GM15510 (cell line): ENCODE data around the gene PDZRN3.

ENCODE experiments used
- POLR2A ChIP-seq: IDR thresholded peaks from 3 replicates; pipeline ENCODE4 v1.6.1; 2011; ENCODE audit warnings: borderline replicate concordance; ENCODE audit not compliant: insufficient read length; ENCODE audit errors: extremely low read depth

PDZRN3 gene

DNA sequence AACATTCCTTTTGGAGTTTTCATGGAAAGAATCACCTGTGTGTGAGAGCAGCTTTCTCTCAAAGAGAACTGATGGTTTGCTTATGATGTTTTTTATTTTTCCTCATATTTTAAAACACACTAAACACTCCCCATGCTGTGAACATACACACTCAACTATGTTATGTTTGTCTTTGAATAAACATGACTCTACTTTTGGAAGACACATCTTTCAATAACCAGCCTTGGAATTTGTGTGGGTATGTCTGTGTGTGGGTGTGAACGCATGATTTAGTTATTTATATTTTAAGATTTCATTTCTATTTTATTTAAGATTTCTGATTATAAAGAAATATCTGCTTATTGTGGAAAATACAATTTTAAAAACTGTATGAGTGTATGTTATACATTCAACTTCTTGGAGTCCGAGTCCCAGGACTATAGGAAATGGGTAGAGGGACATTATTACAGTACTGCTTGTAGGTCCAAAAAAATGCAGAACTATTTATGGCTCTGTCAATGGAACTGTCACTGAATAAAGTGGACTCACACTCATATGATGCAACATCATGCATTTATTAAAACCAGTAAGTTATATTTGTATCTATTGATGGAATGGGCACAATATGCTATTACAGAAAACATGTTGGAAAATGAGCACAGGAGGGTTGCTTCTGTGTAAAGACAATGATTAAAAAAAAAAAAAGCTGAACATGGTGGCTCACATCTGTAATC lies 43.5 kb downstream of the PDZRN3 start:
- no peak for TF ChIP-seq POLR2A

DNA sequence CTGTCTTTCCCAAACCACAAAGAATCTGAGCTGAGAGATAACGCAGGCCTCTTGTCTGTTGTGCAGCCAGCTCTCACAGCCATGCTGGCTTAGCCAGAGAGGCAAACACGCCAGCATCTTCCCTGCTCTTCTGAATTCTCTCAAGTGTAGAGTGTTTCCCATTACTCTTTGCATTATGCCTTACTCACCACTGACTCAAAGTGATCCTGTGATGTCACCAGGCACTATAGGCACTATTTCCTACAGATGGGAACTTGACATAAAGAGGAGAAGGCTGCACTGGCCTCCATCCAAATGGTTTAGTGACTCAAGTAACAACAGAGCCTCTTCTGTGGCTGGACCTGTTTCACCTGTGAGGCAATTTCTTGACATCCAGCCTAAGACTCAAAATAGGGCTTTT lies 44.4 kb downstream of the PDZRN3 start:
- no peak for TF ChIP-seq POLR2A

GRCh38 chr3:73577704-73578103 lies 47.0 kb downstream of the PDZRN3 start:
- no peak for TF ChIP-seq POLR2A

- TF ChIP-seq POLR2A, result no peak
Observed at GRCh38 chr3:73576999-73577461, 47.7 kb downstream of the PDZRN3 start.

DNA sequence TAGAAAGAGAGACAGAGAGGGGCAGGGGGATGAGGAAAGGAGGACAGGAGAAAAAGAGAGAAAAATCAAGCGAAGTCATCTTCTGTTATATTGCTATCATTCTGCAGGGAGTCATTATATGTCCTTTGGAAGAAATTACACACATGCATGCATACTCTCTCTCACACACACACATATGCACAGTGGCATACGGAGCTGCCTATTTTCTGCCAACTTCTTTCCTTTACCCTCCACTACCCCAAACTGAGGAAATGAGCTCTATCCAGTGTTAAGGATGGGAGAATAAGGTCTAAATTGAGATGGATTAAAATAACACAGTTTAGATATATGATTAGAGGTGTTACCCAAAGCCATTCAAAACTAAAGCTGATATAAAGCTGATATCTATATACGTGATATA lies 48.8 kb downstream of the PDZRN3 start:
- TF ChIP-seq POLR2A, result no peak

- no peak for TF ChIP-seq POLR2A
Observed at GRCh38 chr3:73575519-73575918, 49.2 kb downstream of the PDZRN3 start.

GRCh38 chr3:73573204-73573603 lies 51.5 kb downstream of the PDZRN3 start:
- no peak for TF ChIP-seq POLR2A

DNA sequence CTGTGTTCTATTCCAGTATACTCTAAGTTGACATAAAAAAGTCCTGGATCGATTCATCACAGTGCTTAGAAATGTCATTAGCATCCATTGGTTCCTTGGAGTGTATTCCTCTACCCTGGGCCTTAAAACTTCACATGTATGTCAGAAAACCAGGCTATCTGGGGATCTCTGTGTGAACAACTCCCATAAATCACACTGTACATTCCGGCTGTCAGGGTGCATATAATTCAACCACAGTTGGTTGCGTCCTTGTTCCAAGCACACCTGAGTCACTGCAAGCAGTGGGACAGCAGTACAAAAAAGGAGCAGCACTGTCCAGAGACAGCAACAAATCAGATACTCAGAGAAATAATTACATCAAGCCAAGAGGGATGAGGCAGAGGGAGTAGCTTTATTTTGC lies 52.4 kb downstream of the PDZRN3 start:
- no peak for TF ChIP-seq POLR2A

GRCh38 chr3:73571238-73571794 lies 53.4 kb downstream of the PDZRN3 start:
- no peak for TF ChIP-seq POLR2A

GRCh38 chr3:73569246-73569760 lies 55.4 kb downstream of the PDZRN3 start:
- TF ChIP-seq POLR2A, result no peak

DNA sequence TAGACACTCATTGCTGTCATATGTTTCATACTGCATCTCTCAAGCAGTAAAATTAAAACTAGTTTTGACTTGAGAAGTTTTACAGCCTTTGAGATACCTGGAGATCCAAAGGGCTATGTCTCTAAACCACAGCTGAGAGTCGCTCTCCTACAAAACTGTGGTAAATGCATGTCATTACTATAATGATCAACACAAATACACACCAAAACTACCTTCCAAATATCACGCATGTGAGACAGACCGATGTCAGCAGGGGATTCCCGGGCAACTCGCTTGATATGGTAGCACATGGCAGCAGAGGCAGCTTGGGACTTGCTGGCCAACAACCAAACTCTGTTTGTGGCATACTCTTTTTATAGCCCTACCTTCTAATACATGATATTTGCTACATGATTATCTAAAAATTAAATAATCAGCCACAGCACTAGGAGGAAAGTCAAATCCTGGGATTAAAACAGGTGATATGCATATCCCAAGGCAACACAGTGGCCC lies 56.3 kb downstream of the PDZRN3 start:
- TF ChIP-seq POLR2A, result no peak

GRCh38 chr3:73563896-73564582 lies 60.7 kb downstream of the PDZRN3 start:
- no peak for TF ChIP-seq POLR2A

DNA sequence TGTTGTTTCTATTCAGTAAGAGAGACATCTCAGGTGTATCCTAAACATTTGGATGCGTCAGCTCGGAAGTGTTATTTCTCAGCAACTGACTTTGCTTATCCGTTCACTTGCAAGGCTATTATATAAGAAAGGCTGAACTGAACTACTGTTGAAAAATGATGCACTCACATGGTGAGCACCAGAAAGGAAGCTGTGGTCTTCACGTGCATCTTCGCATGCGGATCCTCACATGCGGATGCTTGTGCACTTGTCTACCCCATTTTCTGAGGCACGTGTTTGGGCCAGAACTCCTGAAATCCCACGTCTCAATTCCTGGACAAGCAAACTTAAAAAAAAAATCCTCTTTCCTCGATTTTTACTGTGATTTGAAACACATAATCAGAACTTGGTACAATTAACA lies 63.2 kb downstream of the PDZRN3 start:
- no peak for TF ChIP-seq POLR2A

- no peak for TF ChIP-seq POLR2A
Observed at GRCh38 chr3:73559749-73560148, 65.0 kb downstream of the PDZRN3 start.

- no peak for TF ChIP-seq POLR2A
Observed at GRCh38 chr3:73558727-73559075, 66.0 kb downstream of the PDZRN3 start.

- no peak for TF ChIP-seq POLR2A
Observed at GRCh38 chr3:73557986-73558726, 66.6 kb downstream of the PDZRN3 start.
